GM19099 (cell line): Measurements from ENCODE around the gene CNOT6.

Experiments used
- POLR2A ChIP-seq: IDR thresholded peaks from 3 replicates; pipeline ENCODE4 v1.6.1; 2011; ENCODE audit warnings: low read depth; ENCODE audit not compliant: insufficient read length; ENCODE audit errors: extremely low read depth

The CNOT6 gene

DNA sequence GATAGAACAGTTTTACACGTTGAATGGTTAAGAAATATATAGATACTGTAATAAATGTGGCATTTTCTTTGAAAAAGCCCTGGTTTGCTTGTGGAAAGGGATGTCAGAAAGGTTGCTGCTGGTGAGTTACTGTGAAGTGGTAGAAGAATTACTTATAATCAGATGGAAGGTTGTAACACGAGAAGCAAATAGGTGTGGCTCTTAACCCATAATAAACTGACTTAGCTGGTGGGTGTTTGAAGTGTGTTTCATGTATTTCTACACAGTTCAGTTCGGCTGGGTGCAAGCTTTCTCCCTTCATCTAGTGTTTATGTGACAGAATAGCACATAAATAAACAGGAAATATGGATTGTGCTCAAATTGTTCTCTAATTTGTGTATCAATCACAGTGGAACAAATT, 5.5 kb downstream of the CNOT6 start:
- no peak for TF ChIP-seq POLR2A

DNA sequence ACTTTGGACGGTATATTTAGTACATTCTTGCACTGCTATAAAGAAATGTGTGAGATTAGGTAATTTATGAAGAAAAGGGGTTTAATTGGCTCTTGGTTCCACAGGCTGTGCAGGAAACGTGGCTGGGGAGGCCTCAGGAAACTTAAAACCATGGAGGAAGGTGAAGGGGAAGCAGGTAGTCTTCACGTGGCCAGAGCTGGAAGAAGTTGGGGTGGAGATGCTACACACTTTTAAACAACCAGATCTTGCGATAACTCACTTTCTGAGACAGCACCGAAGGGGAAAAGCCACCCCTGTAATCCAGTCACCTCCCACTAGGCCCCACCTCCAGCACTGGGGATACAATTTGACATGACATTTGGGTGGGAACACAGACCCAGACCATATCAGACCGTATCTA, 13.5 kb downstream of the CNOT6 start:
- TF ChIP-seq POLR2A, result no peak

DNA sequence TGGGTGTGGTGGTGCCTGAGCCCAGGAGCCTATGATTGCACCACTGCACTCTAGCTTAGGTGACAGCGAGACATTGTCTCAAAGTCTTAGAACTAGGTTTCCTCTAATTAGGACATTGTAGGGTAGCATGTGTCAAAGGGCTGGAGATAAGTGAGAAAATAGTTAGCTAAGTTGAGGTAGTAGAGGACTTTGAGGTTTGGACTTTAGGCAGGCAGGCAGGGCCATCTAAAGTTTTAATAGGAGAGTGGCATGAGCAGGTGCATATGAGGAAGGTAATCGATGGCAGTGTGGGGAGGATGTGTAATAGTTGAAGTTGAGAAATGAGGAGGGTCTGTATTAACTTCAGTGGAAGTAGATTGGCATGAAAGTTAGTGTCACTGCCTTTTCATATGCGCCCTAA, 21.1 kb downstream of the CNOT6 start:
- no peak for TF ChIP-seq POLR2A

DNA sequence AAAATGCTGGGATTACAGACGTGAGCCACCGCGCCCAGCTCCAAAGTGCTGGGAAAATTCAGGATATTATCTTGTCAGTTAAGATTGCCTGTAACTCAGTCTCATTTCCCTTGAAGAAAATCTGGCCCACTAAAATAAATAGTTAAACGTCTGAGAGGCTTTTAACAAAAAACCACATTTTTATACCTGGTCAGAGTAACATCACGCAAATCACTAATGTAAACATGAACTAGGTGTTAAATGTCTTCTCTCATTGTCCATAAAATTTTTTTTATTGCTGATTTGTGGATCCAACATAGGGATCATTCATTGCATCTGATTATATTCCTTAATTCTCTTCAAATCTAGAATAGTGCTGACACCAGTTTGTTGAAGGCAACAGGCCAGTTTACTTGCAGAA, 22.3 kb downstream of the CNOT6 start:
- no peak for TF ChIP-seq POLR2A

DNA sequence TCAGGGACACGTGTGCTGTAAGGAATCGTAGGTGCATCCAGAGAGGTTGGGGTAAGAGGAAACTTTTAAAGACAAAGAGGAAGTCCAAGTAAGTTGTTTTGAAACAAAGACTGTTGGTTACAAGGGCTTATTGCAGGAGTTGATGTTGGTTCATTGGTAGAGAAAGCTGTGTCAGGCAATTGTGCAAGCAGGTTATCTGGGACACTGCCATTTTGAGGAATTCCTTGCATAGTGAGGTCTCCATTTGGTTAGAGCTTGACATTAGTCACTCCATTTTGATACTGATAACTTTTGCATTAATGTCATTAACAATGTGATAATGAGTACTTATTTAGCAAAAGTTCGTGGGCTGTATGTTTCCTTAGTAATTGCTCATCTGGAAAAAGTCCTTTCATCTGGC, 24.9 kb downstream of the CNOT6 start:
- TF ChIP-seq POLR2A, result no peak

DNA sequence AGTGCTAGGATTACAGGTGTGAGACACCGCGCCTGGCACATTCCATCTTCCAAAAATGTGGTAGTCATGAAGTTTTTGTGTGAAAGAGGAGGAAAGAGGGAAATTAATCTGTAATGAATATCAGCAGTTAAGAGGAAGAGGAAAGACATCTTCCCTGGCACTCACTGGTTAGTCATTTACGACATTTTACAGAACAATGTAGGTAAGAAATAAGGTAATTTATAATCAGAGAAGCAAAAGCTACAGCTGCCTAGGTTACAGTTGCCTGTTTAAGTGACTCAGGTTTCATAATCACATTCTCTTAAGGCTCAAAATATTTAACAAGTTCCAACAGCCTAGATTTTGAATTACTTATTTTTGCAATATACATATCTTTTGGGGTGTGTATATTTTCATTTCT, 26.9 kb downstream of the CNOT6 start:
- no peak for TF ChIP-seq POLR2A

DNA sequence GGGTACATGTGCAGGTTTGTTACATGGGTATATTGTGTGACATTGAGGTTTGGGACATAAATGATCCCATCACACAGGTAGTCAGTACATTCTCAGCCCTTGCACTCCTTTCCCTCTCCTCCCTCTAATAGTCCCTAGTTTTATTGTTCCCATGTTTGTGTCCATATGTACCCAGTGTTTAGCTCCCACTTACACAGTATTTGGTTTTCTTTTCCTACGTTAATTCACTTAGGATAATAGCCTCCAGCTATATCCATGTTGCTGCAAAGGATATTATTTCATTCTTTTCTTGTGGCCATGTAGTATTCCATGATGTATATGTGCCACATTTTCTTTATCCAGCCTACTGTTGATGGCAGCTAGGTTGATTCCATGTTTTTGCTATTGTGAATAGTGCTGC, 27.4 kb downstream of the CNOT6 start:
- no peak for TF ChIP-seq POLR2A

DNA sequence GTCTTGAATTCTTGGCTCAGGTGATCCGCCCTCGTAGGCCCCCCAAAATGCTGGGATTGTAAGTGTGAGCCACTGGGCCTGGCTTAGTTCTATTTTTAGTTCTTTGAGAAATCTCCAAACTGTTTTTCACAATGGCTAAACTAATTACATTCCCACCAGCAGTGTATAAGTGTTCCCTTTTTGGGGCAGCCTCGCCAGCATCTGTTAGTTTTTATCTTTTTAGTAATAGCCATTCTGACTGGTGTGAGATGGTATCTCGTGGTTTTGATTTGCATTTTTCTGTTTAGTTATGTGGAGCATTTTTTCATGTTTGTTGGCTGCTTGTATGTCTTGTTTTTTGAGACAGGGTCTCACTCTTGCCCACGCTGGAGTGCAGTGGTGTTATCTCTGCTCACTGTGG, 28.2 kb downstream of the CNOT6 start:
- no peak for TF ChIP-seq POLR2A

DNA sequence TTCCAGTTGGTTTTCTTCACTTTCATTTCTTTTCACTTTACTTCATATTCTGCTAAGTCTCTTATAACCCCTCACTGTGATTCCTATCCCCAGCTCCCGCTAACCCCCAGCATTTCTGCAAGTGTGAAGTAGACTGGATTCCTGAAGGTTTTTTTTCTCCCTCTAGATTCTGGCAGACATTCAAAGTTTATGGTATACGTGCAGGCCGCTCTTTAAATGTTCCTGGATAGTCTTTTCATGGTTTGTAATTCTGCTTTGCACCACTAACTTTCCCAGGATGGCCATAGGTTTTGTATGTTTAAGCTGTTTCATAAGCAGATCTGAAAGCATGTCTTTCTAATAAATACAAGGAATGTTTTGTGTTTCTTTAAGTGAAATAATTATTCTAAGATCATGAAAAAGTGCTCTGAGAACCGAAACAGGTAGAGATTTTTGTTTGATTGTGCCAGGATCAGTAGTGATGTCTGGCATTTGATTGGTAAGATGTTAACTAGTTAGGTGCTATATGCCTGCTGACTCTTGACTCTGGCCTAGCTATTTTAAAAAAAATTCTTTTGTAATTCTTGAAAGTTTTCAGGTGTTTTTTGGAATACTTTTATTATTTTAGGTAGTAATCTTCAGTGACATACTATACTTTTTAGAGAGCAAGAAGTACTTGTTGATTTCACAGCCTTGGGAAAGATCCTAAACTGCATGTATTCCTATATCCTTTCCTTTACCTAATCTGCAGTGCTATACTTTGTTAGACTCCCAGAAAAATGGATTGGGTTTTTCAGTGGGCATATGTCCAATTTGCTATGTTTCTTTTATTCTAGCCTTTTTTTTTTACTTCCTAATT, 29.7 kb downstream of the CNOT6 start:
- no peak for TF ChIP-seq POLR2A

DNA sequence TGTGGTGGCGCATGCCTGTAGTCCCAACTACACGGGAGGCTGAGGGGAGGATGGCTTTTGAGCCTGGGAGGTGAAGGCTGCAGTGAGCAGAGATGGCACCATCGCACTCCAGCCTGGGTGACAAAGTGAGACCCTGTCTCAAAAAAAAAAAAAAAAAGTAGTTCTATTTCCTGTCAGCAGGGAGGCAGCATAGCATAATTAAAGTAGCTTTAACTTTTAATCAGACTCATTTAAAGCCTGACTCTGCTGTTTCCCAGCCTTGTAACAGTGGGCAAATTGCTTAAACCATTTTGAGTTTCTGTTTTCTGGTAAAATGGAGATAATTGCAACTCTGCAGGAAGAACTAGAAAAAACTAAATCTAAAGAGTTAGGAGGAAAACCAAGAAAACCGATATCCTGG, 31.2 kb downstream of the CNOT6 start:
- TF ChIP-seq POLR2A, result no peak

DNA sequence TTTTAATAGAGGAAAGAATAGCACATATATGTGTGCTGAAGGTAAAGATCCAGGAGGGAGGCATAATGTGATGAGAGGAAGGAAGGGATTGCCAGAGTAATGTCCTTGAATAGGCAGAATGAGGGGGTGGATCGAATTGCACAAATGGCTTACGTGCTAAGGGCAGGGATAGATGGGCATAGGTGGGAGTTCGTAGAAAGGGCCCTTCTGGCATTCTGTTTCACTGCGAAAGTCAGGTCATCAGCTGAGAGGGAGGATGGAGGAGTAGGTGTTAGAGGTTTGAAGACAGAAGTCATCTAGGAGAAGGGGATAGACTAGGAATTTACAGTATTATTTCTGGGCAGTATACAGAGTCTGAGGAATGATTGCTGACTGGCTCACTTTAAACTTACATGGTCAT, 32.1 kb downstream of the CNOT6 start:
- TF ChIP-seq POLR2A, result no peak

DNA sequence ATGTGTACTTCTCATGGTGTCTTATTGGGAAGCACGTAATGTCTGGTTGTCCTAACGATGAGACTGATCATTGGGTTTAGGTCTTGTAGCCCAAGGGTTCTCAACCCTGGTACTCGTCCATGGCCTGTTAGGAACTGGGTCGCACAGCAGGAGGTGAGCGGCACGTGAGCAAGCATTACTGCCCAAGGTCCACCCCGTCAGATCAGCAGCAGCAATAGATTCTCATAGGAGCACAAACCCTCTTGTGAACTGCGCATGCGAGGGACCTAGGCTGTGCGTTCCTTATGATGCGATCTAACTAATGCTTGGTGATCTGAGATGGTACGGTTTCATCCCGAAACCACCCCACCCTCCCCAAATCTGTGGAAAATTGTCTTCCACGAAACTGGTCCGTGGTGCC, 33.5 kb downstream of the CNOT6 start:
- no peak for TF ChIP-seq POLR2A

DNA sequence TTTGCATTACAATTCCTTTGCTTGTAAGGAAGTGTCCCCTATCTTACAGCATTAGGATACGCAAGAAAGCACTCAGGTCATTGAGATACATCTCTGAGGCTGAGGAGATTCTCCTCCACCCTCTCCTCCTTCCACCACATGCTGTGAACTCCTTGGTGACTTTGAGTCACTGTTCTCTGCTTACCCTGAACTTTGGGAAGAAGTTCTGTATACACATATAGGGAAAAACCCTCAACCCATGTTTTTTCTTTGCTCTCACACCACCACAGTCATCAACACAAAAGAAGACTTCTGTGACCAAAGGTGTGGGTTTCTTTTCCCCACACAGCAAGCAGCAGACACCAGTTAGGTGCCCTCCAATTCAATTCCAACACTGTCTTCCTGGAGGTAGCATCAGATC, 38.1 kb downstream of the CNOT6 start:
- TF ChIP-seq POLR2A, result no peak

DNA sequence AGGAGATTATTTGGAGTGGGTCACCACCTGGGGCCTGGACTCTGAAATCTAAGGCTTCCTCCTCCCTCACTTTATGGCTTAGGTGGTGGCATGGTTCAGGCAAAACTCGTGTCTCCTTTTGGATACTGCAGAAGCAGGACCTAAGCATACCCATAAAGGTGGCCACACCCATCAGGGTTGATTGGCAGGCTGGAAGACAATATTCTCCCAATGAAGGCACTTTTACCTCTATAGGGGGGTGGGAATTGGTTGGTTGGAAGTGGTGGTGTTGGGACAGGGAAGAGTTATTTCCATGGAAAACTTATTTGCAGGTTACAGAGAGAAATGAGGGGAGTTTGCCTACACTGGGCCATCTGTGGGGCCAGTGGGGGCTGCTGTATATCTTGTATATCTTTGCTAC, 39.7 kb downstream of the CNOT6 start:
- no peak for TF ChIP-seq POLR2A

DNA sequence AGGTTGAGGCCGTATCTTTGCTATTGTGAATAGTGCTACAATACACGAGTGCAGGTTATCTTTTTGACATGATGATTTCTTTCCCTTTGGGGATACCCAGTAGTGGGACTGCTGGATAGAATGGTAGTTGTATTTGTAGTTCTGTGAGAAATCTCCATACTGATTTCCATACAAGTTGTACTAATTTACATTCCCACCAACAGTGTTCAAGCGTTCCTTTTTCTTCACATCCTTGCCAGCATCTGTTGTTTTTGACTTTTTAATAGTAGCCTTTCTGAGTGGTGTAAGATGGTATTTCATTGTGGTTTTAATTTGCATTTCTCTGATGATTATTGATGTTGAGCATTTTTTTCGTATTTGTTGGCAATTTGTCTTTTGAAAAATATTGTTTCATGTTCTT, 41.4 kb downstream of the CNOT6 start:
- TF ChIP-seq POLR2A, result no peak

DNA sequence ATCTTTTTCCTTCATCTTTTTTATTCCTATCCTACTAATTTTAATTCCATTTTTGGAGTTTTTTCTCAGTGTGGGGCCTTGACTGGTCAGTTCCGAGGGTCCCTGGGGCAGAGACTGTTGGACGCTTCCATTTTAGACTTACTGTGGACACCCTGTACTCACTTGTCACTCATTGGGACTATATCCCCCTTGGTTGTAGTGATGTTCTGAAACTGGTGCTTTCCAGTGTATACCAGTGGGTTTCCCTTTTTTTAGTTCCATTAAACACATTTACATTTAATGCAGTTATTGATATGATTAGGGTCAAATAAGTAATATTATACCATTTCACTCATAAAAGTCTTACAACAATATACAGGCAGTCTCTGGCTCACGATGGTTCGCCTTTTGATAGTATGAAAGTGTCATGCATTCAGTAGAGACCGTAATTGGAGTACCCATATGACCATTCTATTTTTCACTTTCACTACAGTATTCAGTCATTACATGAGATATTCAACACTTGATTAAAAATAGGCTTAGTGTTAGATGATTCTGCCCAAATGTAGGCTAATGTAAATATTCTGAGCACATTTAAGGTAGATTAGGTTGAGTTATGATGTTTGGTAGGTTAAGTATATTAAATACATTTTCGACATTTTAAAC, 46.0 kb downstream of the CNOT6 start:
- TF ChIP-seq POLR2A, result no peak
